GM12892 (cell line): ENCODE results near the gene FUZ.

ENCODE experiments used
- POLR2A ChIP-seq: IDR thresholded peaks from 2 replicates; pipeline ENCODE4 v1.6.1; 2011; ENCODE audit warnings: low read depth, low read length, control low read depth
- POLR2AphosphoS5 ChIP-seq: IDR thresholded peaks from 2 replicates; pipeline ENCODE4 v1.6.1; 2011; ENCODE audit warnings: low read depth, low read length, control low read depth
- TAF1 ChIP-seq: IDR thresholded peaks from 2 replicates; pipeline ENCODE4 v1.6.1; 2011; ENCODE audit warnings: low read depth, mild to moderate bottlenecking, control low read depth, low read length, borderline replicate concordance

GRCh38 chr19:49809160-49809940 lies 3.7 kb downstream of the FUZ start:
- TF ChIP-seq POLR2A = no peak
- TF ChIP-seq TAF1 = no peak
- TF ChIP-seq POLR2AphosphoS5 = no peak
